WI38 (cell line): Measurements from ENCODE around the gene TM9SF2.

Experiments used
- H3K4me3 ChIP-seq: 2 replicates; pipeline ENCODE4 v1.5.1; 2011; ENCODE audit warnings: low read depth, mild to moderate bottlenecking, control low read depth, low read length
- TF ChIP-seq, protein P1 (sequence below): IDR thresholded peaks from 2 replicates; pipeline ENCODE4 v1.5.1; 2012; ENCODE audit warnings: low read depth, mild to moderate bottlenecking, control low read depth, low read length

Gene TM9SF2

DNA sequence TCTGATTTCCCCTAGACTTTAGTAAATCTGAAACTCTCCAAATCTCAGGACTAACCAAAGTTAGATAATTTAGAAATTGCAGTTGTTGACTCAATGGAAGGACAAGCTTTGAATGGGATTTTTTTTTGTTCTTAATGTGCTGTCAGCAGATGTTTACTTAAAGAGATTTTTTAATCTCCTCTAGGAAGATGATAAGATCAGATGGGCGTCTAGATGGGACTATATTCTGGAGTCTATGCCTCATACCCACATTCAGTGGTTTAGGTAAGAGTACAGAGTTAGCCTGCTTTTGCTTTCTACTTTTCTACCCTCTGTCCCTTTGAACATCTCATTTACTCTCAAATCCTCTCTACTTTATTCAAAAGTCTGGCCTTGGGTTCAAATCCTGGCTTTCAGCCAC, 39.3 kb downstream of the TM9SF2 start:
- no peak overlapping the region for H3K4me3 ChIP-seq
- TF ChIP-seq, protein P1, sequence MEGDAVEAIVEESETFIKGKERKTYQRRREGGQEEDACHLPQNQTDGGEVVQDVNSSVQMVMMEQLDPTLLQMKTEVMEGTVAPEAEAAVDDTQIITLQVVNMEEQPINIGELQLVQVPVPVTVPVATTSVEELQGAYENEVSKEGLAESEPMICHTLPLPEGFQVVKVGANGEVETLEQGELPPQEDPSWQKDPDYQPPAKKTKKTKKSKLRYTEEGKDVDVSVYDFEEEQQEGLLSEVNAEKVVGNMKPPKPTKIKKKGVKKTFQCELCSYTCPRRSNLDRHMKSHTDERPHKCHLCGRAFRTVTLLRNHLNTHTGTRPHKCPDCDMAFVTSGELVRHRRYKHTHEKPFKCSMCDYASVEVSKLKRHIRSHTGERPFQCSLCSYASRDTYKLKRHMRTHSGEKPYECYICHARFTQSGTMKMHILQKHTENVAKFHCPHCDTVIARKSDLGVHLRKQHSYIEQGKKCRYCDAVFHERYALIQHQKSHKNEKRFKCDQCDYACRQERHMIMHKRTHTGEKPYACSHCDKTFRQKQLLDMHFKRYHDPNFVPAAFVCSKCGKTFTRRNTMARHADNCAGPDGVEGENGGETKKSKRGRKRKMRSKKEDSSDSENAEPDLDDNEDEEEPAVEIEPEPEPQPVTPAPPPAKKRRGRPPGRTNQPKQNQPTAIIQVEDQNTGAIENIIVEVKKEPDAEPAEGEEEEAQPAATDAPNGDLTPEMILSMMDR: no peak

DNA sequence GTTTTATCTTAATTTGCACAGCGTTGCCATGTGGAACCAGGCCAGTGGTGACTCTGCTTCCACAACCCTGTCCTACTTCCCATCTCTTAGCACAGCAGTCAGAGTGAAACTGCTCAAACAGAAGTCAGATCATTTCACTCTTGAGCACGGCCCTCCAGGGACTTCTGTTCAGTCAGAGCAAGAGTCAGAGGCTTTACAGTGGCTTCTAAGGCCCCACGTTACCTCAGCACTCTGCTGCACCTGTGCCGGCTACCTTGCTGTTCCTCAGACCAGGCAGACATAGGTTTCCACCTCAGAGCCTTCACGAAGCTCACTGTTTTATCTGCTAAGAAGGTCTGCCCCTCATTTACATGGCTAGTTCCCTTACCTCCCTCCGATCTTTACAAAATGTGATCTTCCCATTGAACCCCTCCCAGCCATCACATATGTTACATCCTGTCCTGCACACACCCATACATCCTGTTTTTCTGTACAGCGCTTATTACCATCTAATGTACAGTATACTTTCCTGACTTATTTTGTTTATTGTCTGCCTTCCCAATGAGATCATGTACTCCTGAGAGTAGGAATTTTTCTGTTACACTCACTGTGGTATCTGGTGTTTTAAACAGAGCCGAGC, 41.6 kb downstream of the TM9SF2 start:
- no peak overlapping the region for H3K4me3 ChIP-seq
- TF ChIP-seq, protein P1: no peak

DNA sequence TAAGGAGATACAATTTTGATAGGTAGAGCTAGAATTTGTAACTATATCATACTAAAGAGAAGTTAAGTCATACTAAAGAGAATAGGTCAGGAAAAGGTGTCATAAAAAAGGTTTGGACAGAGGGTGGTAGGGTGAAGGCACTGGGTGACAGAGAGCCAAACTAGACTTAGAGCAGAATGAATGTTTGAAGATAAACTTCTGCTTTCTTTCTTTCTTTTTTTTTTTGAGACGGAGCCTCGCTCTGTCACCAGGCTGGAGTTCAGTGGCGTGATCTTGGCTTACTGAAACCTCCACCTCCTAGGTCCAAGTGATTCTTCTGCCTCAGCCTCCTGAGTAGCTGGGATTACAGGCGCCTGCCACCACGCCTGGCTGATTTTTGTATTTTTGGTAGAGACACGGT, 44.1 kb downstream of the TM9SF2 start:
- H3K4me3 ChIP-seq: no peak overlapping the region
- TF ChIP-seq, protein P1: no peak

DNA sequence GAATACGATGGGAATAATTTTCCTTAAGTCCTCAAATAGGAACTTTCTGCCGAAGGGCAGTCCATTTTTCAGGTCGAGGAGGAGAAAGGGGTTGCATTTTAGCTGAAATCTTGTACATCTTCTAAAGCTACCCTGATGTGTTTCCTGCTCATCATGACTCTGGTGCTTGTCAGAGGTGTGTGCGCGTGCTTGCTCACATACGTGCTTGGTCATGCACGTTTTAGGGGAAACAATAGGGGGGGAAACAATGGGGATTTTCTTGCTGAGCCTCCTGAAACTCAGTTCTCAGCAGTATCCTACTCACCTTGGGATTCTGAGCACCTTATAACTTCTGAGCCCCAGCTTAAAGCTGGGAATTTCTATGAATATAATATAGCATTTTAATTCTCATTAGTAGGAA, 44.7 kb downstream of the TM9SF2 start:
- H3K4me3 ChIP-seq: no peak overlapping the region
- TF ChIP-seq, protein P1: no peak

DNA sequence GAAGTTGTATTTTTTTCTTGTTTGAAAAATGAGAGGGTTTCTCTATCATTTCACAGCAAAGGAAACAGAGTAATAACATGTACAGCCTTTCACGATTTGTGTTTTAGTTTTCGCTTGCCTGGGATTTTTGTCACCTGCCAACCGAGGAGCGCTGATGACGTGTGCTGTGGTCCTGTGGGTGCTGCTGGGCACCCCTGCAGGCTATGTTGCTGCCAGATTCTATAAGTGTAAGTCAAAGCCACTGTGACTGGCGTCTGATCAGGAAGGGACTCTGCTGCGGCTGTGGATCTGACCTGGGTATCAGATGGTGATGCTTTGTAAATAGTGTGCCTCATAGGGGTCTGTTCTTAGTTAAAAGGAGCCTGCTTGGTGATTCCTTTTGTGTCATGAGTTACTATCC, 45.6 kb downstream of the TM9SF2 start:
- H3K4me3 ChIP-seq: no peak overlapping the region
- TF ChIP-seq, protein P1: no peak

DNA sequence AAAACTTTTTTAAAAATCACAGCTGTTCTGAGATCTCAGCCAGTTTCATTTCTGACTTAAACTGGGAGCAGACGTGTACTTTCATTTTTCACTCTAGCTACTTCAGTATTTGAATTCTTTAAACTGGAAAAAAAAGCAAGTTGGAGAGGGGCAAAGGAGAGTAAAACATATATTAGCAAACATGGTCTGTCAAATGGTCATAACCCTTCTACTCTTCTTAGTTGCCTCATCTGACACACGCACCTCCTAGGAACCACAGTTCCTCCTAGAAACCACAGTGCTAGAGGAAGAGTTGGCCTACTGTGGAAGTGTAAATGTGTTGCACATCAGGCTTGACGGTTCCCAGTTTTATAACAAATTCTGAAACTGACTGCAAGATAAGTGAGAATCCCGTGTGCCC, 47.2 kb downstream of the TM9SF2 start:
- TF ChIP-seq, protein P1: no peak
- no peak overlapping the region for H3K4me3 ChIP-seq

DNA sequence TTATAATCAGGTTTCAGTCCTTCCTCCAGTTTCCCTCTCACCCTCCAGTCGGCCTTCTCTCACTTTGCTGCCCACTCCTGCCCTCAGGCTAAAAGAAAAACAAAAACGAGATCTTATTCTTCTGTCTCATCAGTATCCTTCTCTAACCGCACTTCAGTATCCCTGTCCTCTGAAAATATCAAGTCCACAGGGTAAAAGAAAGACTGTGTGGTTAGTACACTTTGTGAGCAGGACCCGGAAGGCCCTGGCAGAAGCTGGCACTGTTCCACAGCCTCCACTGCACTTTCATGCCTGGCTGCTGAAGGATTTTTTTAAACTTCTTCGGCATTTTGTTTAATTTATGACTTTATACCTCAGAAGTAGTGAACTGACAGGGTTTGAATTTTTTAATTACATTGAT, 51.8 kb downstream of the TM9SF2 start:
- TF ChIP-seq, protein P1: no peak
- no peak overlapping the region for H3K4me3 ChIP-seq
